Subcutaneous adipose tissue (tissue), 4 donors: ENCODE results near the gene PAK1. TPM values are rescaled to one million over a fixed set of nuclear protein-coding genes. Genes with fewer than 3 reads are reported as not detected.

Source experiments
- total RNA-seq, 4 donors: library from RNA; depleted of rRNA; stranded (reverse); fragments of >200 nt; gene quantifications; one replicate each; pipeline ENCODE4 v1.1.0, GENCODE V29; 2016
- TF ChIP-seq, protein P1 (sequence below): fragments of 450-650 bp; IDR thresholded peaks from one replicate; pipeline ENCODE4 v1.5.1; 2016; ENCODE audit warnings: low read depth, mild to moderate bottlenecking, control low read depth, antibody characterized with exemption, moderate library complexity

Gene PAK1
- total RNA-seq, 4 donors from 2014 or later, result 17.0 to 41.3 (median 28.4) TPM

- TF ChIP-seq, protein P1, sequence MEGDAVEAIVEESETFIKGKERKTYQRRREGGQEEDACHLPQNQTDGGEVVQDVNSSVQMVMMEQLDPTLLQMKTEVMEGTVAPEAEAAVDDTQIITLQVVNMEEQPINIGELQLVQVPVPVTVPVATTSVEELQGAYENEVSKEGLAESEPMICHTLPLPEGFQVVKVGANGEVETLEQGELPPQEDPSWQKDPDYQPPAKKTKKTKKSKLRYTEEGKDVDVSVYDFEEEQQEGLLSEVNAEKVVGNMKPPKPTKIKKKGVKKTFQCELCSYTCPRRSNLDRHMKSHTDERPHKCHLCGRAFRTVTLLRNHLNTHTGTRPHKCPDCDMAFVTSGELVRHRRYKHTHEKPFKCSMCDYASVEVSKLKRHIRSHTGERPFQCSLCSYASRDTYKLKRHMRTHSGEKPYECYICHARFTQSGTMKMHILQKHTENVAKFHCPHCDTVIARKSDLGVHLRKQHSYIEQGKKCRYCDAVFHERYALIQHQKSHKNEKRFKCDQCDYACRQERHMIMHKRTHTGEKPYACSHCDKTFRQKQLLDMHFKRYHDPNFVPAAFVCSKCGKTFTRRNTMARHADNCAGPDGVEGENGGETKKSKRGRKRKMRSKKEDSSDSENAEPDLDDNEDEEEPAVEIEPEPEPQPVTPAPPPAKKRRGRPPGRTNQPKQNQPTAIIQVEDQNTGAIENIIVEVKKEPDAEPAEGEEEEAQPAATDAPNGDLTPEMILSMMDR, result no peak
Measured at GRCh38 chr11:77515063-77515462, 41.2 kb upstream of the PAK1 start.

GRCh38 chr11:77512092-77512491 is 38.2 kb upstream of the PAK1 start:
- TF ChIP-seq, protein P1, result no peak

DNA sequence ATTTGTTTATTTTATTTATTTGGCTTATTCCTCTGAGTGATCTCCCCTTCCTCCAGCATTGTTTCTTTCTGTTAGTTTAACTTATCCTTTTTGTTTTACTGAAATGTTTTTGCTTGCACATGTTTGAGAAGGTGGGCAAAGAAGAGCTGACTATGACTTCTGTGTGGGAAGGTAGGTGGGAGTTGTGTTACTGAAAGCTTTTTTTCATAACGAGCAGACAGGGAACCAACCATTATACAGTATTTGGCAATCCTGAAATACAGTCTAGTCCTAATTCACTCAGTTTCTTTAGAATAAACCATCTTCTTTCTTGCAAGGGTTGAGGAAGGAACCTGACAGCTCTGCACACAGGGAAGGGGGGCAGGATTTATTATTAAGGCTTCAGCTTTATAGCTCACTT is 37.0 kb upstream of the PAK1 start:
- TF ChIP-seq, protein P1, result no peak

DNA sequence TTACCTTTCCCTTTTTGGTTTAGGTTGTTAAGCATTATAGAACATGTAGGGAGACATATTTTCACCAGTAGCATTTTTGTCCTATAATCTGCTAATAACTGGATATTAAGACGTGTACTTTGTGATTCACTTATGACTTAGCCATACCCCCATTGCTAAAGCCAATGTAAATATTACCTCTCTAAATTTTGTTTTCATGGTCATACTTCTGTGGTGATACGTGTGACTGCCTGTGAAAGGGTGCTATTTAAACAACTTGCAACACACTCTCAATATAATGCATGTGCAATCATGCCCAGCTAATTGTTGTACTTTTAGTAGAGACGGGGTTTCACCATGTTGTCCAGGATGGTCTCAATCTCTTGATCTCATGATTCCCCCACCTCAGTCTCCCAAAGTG is 36.2 kb upstream of the PAK1 start:
- TF ChIP-seq, protein P1, result no peak

GRCh38 chr11:77508019-77508418 is 34.1 kb upstream of the PAK1 start:
- TF ChIP-seq, protein P1, result no peak

- TF ChIP-seq, protein P1, result no peak
Measured at GRCh38 chr11:77506857-77507256, 33.0 kb upstream of the PAK1 start.

DNA sequence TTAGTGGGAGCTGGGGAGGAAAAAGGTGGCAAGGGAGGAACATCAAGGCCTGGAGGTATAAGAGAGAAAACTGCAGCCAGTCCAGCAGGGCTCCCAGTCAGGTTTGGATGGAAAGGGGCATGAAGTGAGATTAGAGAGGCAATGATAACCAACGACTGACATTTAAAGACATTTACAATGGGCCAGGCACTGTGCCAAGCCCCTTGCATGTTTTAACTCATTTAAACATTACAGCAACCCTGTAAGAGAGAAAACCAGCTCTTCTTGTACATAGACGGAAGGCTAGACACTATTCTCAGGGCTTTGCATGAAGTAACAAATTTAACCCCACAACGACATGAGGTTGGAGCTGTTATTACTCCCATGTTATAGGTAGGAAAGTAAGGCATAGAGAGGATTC is 32.1 kb upstream of the PAK1 start:
- TF ChIP-seq, protein P1, result no peak
